HepG2 (cell line): ENCODE results near the gene FUZ.

Experiments
- ARNTL ChIP-seq: sonication (generic); formaldehyde crosslinking; IDR thresholded peaks from 2 replicates; pipeline ENCODE4 v1.4.0; 2020; ENCODE audit warnings: mild to moderate bottlenecking, missing genetic modification reagents
- CHD4 ChIP-seq: fragments of 200-600 bp; sonication (generic); IDR thresholded peaks from 2 replicates; pipeline ENCODE4 v1.7.0; 2017; ENCODE audit warnings: mild to moderate bottlenecking, low read length, borderline replicate concordance
- CTCF ChIP-seq: sonication (generic); formaldehyde crosslinking; IDR thresholded peaks from 2 replicates; pipeline ENCODE4 v1.5.0; 2020; ENCODE audit warnings: mild to moderate bottlenecking, missing genetic modification reagents, moderate library complexity
- HNF4G ChIP-seq, 2 experiments: sonication (generic) in 1 of 2; formaldehyde crosslinking in 1 of 2; IDR thresholded peaks; 2 replicates each; pipeline versions ENCODE4 v1.4.0 to v1.6.1; 2011 to 2020; ENCODE audit warnings: borderline replicate concordance in 2 of 2, low read depth in 2 of 2, mild to moderate bottlenecking in 2 of 2, low read length in 1 of 2, missing genetic modification reagents in 1 of 2, moderate library complexity in 1 of 2
- JUND ChIP-seq: sonication (generic); formaldehyde crosslinking; IDR thresholded peaks from 2 replicates; pipeline ENCODE4 v1.8.0; 2022; ENCODE audit warnings: mild to moderate bottlenecking, missing genetic modification reagents
- KDM4B ChIP-seq: sonication (generic); formaldehyde crosslinking; IDR thresholded peaks from 2 replicates; pipeline ENCODE4 v1.4.0; 2020; ENCODE audit warnings: missing genetic modification reagents
- MTA3 ChIP-seq: sonication (generic); formaldehyde crosslinking; IDR thresholded peaks from 2 replicates; pipeline ENCODE4 v1.4.0; 2020; ENCODE audit warnings: missing genetic modification reagents
- PCBP2 ChIP-seq: fragments of 200-400 bp; formaldehyde crosslinking; optimal IDR thresholded peaks from 2 replicates; pipeline ENCODE3; 2018; ENCODE audit warnings: low read length, low read depth; ENCODE audit not compliant: poor library complexity, severe bottlenecking
- ZBTB39 ChIP-seq: sonication (generic); formaldehyde crosslinking; IDR thresholded peaks from 2 replicates; pipeline ENCODE4 v1.5.0; 2020; ENCODE audit warnings: missing genetic modification reagents
- ZC3H13 ChIP-seq: sonication (generic); formaldehyde crosslinking; IDR thresholded peaks from 2 replicates; pipeline ENCODE4 v1.8.1; 2023; ENCODE audit warnings: mild to moderate bottlenecking, missing genetic modification reagents, moderate library complexity
- ZNF12 ChIP-seq: sonication (generic); formaldehyde crosslinking; IDR thresholded peaks from 2 replicates; pipeline ENCODE4 v1.5.0; 2020; ENCODE audit warnings: missing genetic modification reagents
- TF ChIP-seq, protein P1 (sequence below): fragments of 450-650 bp; IDR thresholded peaks from 2 replicates; pipeline ENCODE4 v1.6.1; 2016
- TF ChIP-seq, protein P2 (sequence below): sonication (generic); formaldehyde crosslinking; IDR thresholded peaks from 2 replicates; pipeline ENCODE4 v1.4.0; 2020; ENCODE audit warnings: missing genetic modification reagents
- TF ChIP-seq, protein P3 (sequence below): sonication (generic); formaldehyde crosslinking; IDR thresholded peaks from 2 replicates; pipeline ENCODE4 v1.8.1; 2023; ENCODE audit warnings: mild to moderate bottlenecking, moderate library complexity, missing genetic modification reagents

- TF ChIP-seq, protein P1, sequence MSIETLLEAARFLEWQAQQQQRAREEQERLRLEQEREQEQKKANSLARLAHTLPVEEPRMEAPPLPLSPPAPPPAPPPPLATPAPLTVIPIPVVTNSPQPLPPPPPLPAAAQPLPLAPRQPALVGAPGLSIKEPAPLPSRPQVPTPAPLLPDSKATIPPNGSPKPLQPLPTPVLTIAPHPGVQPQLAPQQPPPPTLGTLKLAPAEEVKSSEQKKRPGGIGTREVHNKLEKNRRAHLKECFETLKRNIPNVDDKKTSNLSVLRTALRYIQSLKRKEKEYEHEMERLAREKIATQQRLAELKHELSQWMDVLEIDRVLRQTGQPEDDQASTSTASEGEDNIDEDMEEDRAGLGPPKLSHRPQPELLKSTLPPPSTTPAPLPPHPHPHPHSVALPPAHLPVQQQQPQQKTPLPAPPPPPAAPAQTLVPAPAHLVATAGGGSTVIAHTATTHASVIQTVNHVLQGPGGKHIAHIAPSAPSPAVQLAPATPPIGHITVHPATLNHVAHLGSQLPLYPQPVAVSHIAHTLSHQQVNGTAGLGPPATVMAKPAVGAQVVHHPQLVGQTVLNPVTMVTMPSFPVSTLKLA, result no peak
- peak; percentile 52 for TF ChIP-seq CTCF (CRISPR knock-in tag)
- TF ChIP-seq MTA3 (CRISPR knock-in tag), result no peak
- TF ChIP-seq ZC3H13, result no peak
- TF ChIP-seq ARNTL (CRISPR knock-in tag), result no peak
- no peak for TF ChIP-seq PCBP2
- TF ChIP-seq CHD4, result no peak
- TF ChIP-seq, protein P2, sequence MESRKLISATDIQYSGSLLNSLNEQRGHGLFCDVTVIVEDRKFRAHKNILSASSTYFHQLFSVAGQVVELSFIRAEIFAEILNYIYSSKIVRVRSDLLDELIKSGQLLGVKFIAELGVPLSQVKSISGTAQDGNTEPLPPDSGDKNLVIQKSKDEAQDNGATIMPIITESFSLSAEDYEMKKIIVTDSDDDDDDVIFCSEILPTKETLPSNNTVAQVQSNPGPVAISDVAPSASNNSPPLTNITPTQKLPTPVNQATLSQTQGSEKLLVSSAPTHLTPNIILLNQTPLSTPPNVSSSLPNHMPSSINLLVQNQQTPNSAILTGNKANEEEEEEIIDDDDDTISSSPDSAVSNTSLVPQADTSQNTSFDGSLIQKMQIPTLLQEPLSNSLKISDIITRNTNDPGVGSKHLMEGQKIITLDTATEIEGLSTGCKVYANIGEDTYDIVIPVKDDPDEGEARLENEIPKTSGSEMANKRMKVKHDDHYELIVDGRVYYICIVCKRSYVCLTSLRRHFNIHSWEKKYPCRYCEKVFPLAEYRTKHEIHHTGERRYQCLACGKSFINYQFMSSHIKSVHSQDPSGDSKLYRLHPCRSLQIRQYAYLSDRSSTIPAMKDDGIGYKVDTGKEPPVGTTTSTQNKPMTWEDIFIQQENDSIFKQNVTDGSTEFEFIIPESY (CRISPR knock-in tag), result no peak
- TF ChIP-seq KDM4B (CRISPR knock-in tag), result no peak
- TF ChIP-seq ZNF12 (CRISPR knock-in tag), result no peak
- no peak for TF ChIP-seq JUND (CRISPR knock-in tag)
- no peak for TF ChIP-seq HNF4G (IDR thresholded peaks at IDR 0.05; ENCODE audit: borderline replicate concordance, low read depth, low read length)
- TF ChIP-seq HNF4G (CRISPR knock-in tag; IDR thresholded peaks at IDR 0.05; ENCODE audit: borderline replicate concordance, low read depth), result no peak
- TF ChIP-seq, protein P3, sequence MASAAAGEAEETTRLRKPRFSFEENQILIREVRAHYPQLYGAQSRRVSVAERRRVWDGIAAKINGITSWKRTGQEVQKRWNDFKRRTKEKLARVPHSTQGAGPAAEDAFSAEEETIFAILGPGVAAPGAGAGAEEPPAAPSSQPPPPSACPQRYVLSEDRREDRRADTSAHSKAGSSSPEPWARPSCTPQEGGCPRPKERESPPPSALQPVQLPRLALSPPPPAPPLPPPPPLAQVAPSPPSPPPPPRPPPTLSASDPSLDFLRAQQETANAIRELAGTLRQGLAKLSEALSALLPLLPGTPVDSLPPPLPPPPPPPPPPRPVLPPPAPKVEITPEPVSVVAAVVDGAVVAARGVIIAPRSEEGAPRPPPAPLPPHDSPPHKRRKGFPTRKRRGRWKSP (CRISPR knock-in tag), result no peak
- TF ChIP-seq ZBTB39 (CRISPR knock-in tag), result no peak
These were observed 51.3 kb downstream of the FUZ start for GRCh38 chr19:49761625-49762311.
